GM18861 (cell line): ENCODE measurements around the gene PPARA.

Experiments
- ATAC-seq: cut with Tn5 transposase; IDR thresholded peaks from one replicate; pipeline ENCODE4 v1.9.1; 2021; ENCODE audit not compliant: unreplicated experiment

PPARA gene

DNA sequence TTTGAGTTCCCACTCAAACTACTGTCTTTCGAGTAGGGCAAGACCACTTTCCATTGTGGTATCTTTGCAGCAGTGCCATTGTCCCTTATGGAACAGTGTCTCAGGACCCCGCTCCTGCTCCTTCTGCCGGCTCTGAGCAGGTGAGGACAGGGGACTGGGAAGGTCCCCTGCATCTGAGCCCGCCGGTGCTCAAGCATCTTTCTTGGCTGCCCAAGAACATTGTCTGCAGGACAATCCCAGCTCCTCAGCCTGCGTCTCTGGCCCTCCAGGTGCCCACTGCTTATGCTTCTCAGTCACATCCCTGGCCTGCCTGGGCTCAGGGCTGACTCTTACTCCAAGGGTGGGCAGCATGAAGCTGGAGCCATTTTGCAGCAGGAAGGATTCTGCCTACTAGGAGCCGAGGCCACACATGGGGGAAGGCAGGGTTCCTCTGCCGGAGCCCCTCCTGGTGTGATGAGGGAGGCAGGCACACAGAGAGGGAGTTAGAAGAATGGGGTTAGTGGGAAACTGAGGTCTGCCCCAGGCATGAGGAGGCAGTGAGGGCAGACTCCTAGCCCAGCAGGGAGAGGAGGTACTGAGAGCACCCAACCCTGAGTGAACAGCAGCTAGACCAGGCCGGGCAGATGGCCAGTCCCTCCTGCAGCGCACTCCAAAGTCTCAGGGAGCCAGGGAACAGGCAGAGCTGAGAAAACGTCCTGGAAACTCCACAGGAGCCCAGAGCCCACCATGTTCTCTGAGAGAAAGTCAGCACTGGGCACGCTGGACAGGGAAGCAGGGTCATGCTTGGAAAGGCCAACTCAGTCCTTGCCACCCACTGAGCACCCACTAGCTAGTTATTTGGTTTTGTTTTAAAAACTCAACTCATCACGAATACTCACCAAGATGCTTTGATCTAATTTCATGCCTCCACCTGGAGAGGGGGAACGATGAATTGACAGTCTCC lies 7.5 kb upstream of the PPARA start:
- no peak for ATAC-seq

DNA sequence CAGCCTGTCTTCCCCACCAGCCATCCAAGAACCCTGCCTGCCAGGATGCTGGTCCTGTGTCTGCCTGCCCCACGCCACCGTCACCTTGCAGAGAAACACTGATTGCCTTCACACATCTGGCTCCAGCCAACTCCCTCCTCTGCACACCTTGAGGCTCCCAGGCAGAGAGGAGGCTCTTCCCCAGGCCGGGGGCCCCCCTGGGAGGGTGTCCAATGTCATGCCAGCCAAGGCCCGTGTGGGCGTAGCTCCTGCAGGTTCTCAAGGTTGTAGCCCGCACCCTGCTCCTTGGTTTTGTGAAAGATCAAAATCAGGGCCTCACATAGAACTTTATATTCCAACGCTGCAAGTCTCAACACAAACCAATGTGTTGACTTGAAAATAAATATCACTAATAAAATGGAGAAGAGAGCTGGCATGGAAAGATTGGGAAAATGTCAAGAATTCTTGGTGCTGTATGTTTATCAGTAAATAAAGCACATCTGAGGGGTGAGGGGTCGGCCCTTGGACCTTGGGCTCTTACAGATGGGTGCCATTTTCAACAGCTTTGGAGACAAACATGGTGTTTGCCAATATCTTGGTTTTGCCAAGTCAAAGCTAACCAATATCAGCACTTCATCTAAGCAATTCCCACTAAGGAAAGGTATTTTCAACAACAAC lies 6.7 kb upstream of the PPARA start:
- no peak for ATAC-seq

DNA sequence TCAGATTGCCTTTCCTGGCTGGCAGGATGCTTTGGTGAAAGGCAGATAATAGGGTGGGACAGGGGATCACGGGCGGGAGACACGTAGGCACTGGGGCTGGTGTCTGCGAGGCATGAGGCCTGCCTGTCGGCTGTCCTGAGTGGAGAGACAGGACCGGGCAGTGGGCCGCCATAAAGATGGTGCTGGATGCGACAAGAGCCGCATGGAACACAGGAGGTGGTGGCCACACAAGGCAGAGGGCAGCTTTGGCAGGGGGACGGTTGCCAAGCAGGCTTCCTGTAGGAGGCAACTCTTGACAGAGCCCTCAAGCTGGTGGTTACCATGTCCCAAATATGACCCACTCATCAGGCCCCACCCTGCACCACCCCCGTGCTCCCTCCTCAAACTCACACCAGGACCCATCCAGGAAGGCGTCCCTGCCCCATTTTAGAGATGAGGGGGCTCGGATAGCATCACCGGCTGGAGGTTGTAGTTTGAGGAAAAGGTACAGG lies 4.9 kb upstream of the PPARA start:
- ATAC-seq = no peak

DNA sequence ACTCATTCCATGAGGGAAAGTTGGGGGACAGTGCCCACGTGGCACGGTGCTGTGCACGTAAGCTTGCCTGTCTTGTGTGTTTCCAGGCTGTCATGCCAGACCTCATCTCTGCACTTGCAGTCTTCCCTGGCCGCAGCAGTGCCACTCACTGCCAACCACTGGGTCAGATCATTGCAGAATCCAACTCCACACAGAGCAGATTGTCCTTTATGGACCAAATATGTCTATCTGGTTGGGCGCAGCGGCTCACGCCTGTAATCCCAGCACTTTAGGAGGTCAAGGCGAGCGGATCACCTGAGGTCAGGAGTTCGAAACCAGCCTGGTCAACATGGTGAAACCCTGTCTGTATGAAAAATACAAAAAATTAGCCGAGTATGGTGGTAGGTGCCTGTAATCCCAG lies 4.4 kb upstream of the PPARA start:
- ATAC-seq = no peak

DNA sequence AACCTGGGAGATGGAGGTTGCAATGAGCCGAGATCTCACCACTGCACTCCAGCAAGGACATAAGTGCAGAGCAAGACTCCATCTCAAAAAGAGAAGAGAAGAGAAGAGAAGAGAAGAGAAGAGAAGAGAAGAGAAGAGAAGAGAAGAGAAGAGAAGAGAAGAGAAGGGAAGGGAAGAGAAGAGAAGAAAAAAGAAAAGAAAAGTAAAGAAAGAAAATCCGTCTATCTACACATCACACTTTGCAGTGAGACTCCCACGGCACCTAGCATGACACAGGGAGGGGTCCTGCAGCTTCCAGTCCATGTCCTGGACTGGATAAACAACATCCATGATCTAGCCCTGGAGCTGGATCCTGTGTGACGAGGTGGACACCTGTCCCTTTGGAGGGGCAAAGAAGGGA lies 4.0 kb upstream of the PPARA start:
- ATAC-seq = no peak

DNA sequence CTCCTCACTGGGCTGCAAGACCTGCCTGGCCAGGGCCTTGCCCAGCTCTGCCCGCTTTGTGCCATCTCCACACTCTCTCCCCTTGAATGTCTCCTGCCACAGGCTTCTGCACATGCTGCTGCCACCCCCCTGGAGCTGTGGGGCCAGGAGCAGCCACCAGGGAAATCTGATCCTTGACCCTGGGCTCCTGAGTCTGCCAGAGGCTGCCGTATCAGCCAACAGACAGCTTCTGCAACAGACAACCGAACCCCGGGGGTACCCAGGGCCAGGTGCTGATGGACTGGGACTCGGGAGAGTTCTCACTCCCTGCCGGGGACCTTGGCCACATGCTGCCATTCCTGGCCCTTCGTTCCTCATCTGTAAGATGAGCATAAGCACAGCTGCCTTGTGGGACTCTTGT lies 3.3 kb upstream of the PPARA start:
- no peak for ATAC-seq

DNA sequence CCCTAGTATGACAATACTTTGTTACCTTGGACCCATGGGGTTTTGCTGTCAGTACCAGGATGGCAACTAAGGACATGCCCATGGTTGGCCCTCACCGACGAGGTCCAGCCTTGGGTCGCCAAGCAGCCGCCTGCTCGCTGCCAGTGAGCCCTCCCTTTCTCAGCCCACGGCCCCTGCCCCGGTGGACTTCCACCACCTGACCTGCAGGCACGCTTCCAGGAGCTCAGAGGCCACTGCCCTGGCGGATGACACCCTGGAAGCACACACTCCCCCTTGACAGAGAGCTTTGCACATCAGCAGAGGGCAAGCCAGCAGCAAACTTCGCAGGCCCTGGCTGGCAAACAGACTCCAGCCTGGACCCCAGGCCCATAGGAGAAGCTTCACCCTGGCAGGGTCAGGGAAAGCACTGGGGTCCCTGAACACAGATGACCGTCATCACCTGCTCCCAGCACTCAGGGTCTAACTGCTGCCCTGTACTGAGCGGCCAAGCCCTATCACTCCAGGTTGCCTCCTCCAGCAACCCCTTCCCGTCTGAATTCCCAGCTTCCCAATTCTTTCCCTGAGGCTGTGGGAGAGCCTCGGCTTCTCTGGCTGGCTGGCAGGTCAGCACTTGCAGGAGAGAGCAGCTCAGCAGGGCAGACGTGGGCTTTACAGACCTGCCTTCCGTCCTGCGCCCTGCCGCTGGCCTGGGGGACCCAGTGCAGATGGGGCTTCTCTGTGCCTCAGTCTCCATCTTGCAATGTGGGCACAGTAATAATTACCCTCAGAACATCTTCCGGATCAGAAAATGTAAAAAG lies 2.7 kb upstream of the PPARA start:
- ATAC-seq = no peak

DNA sequence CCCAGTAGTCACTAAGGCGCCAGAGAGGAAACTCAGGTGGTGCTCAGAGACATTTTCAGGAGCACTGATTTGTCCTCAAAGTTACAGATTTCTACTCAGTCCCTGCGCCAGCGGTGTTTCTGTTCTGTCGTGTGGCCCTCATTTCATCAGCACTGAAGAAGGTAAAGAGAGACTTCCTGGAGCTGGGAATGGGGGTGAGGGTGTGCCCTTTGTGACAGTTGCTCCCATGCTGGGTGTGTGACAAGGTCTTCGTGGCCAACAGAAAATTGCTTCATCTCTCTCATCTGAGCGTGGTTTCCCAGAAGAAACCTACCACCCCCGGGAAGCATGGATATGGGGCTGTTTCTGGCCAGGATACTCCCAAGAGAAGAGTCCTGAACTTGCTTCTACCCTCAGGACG lies 2.0 kb upstream of the PPARA start:
- ATAC-seq = no peak

DNA sequence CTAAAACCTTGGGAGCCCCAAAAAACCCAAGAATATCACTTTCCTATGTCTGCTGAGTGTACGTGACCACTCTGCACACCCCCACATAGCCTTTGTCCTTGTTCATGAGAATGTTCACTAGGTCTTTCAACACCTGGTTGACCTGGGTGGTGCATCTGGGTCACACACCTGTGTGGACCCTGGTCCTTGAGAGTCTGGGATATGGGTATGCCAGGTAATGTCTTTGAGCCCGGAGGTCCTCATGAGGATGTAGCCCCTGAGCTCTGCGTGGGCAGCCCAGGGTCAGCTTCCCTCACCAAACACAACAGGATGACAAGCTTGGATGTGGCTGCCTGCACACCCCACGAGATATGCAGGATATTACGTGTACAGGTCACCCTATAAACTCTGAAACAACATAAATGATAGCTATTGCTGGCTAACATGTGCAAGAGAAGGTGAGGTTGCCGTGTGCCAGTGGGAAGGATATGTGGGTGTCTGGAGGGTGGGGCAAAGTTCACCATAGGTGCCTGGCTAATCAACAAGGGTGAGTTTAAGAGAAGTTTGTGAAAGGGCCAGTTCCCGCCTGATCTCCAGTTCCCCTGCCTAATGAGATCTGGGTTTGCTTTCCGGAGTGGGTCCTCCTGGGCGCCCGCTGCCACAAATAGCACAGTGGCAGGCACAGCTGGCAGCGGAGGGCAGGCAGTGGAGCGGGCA lies 1.4 kb upstream of the PPARA start:
- ATAC-seq = no peak

DNA sequence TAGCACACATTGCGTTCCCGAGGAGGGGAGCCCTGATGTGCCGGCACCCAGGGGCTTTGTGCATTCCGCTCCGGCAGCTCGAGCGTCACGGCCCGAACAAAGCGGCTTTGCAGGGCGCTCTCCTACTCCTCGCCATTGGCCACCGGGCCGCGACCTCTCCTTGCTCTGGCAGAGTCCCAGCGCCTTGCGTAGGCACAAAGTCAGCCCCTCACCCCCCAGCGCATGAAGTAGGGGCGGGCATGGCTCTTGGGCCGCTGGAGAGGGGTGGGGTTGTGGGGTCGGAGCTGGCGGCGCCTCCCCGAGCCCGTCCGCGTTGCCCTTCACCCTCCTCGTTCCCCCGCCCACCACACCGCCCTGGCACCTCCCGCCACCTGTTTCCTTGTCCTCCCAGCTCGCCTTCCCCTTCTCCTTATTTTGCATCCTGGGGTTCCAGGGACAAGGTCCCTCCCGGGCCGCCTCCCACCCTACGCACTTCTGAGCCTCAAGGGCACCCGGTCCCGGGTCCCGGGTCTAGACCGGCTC lies 753 bp upstream of the PPARA start:
- ATAC-seq = no peak

DNA sequence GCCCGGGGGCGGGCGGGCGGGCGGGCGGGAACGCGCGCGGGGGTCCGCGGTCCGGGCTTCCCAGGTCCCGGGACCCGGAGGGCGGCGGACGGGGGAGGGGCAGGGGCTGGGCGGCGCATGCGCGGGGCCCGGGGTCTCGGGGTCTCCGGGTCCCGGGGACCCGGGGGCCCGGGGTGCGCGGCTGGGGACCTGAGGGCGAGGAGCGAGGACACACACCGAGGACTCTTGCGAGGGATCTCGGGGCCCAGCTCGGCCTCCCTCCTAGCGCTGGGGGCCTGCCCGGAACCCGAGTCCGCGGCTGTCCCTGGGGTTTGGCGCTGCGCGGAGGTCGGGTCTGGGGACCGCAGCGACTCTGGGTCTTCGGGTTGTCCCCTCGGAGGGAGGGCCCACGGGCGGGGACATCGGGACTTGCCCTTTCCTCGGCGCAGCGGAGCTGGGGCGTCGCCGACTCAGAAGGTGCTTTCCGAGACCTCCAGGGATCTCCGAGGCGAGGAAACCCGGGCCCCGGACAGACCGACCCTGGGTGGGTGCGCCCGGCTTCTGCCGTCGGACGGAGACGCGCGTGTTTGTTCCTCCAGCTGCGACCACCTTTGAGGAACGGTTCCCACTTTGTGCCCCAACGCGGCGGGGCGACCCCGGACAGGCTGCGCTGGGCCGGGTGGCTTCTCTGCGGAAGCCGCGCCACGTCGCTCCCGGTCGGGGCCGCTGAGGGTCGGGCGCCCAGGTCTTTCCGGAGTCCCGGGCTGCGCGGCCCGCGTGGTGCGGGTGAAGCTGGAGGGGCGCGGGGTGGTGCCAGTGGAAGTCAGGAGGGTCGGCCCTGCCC lies 540 bp downstream of the PPARA start:
- ATAC-seq = no peak

DNA sequence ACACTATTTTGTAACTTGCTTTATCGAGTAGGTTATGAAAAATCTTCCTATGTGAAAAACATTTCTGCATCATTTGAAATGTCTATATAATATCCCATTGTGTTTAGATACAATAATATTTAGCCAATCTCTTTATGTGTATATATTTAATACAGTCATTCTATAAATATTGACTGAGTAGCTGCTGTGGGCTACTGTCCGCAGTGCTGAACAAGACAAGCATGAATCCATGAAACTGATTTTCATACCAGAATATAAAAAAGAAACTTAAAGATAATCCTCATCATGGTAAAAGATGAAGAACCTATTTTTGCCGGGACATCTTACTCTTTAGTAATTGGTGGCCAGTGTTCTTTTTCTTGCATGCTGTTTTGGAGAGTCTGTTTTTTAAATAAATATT lies 3.6 kb downstream of the PPARA start:
- ATAC-seq = no peak

DNA sequence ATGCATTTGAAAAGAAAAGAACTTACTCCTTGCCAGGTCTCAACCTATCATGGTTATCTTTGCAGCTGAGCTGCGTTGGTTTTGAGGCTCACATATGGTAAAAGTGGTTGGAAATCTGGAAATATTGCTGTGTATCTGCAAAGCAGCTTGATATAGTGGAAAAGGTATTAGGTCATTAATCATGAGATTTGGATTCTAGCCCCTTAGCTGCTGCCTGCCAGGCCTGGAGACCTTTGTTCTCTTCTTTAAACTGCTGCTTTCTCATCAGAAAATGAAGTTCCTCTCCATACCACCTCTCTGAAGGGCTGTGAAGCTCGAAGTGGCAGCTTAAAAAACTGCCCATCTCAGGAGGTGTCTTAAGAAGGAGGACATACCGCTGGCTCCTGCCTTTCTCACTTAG lies 5.7 kb downstream of the PPARA start:
- no peak for ATAC-seq

DNA sequence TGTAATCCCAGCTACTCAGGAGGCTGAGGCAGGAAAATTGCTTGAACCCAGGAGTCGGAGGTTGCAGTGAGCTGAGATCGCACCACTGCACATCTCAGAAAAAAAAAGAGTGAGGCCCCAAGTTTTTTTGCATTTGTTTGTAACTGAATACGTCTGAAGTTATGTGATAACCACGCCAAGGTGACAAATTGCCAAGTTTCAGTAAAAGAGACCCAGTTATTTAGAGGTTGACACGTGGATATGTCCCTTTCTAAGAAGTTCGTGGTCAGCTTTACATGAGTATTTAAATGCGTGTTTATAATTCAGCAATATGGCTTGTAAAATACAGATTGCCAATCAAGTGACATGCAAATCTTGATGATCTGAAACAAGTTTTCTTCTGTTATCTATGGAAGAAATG lies 8.0 kb downstream of the PPARA start:
- ATAC-seq = no peak

DNA sequence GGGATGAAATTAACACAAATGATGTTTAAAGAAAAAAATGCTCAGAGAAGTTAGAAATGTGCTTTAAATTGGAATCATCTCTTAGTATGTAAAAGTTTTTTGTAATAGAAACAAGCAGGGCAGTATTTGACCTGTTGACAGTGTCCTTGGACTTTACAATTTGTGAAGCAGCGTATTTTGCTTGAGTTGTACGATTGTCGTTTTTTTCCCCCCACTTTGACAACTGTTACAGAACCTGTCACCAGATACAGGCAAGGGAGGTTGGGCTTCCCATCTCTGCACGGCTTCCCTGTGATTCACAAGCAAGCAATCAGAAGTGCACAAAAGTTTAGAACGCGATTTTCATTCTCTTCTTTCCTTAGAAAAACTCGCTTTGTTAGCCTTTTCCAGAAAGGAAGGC lies 8.9 kb downstream of the PPARA start:
- no peak for ATAC-seq

DNA sequence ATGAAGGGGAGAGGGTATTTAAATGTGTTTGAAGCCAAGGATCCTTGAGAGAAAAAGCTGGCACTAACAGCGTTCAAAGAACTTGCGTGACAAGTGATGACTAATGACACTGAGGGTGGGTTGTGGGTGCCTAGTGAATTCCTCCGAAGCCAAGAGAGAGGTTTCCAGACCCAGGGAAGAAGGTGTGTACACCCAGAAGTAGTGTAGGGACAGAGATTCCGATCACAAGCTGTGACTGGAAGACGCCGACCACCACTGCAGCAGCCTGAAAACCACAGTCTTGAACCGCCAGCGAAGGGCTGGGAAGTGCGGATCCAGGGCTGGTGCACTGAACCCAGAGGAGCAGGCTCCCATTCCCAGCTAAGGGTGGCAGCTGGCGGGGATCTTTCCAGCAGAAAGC lies 9.5 kb downstream of the PPARA start:
- no peak for ATAC-seq

DNA sequence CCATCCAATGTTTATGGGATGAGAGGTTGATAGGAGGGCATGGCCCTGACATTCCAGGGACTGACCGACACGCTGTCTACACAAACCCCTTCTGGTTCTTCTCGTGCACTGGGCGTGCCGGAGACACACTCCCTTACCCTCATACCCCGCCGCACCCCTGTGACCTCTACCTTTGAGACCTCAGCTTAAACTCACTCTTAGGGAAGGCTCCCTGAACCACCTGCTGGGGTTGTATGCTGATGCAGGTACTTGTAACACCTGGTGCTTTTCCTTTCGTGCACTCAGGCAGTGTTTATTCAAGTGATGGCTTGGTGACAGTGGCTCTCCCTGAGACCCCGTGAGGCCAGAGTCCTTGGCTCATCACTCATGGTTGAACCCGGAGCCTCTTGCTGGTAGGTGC lies 12.0 kb downstream of the PPARA start:
- ATAC-seq = no peak

DNA sequence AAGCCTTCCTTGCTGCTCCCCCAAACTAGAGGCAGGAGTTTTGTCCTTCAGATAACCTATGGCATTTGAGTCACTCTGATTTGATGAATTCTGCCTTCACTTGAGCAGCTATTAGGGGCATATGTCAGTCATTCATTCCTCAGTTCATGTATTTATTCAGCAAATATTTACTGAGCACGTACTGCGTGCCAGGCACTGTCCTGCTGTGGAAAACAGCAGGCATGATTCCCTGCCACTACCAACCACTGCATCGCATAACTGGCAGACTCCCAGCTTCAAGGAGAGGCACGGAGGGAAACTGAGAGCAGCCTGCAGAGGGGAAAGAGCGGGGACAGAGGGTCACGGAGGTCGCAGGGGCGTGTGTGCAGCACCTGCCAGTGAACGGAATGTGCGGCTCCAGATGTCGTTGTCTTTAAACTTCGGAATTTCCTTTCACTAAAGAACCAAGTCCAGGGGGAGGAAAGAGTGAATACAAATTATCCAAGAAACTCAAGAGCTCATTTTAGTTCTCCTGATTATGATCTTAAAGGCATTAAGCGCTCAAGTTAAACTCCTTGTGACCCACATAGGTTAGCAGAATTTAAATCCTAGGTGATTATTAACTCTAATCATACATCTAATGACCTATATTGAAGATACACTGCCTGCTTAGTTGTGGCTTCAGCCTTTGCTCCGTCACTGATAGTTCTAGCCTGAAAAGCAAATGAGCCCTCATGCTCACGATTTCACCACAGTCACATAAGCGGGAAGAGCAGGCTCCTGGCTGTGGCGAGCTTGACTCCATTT lies 12.6 kb downstream of the PPARA start:
- no peak for ATAC-seq

DNA sequence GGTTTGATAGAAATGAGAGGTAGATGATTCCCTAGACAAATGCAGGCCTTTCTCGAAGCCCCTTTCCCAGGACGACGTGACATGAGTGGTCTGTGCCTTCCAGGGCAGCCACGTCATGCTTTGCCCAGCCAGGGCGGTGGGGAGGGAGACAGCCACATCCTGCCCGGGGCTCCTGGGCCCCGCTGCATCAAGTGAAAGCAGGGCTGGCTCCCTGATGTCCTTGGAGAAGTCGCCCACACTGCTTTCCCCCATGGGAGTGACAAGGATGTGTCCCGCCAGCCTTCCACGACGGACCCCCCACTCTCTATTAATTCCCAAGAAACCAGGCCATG lies 13.2 kb downstream of the PPARA start:
- ATAC-seq = no peak
